ENCODE data around the gene TTLL10.

Gene TTLL10, protein sequence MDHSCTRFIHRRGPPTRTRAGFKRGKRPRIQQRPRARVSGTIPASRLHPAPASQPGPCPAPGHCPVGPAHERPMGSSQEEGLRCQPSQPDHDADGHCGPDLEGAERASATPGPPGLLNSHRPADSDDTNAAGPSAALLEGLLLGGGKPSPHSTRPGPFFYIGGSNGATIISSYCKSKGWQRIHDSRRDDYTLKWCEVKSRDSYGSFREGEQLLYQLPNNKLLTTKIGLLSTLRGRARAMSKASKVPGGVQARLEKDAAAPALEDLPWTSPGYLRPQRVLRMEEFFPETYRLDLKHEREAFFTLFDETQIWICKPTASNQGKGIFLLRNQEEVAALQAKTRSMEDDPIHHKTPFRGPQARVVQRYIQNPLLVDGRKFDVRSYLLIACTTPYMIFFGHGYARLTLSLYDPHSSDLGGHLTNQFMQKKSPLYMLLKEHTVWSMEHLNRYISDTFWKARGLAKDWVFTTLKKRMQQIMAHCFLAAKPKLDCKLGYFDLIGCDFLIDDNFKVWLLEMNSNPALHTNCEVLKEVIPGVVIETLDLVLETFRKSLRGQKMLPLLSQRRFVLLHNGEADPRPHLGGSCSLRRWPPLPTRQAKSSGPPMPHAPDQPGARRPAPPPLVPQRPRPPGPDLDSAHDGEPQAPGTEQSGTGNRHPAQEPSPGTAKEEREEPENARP

GRCh38 chr1:1173793-1174415 lies at the start of gene TTLL10:
Gene TTLL10 (plus strand): TSS chr1:1173880. CDS start chr1:1179216, 5,336 bp downstream.
- no peak for DNase-seq

GRCh38 chr1:1124508-1124785 lies 49.2 kb upstream of the TTLL10 start:
- DNase-seq = no peak

GRCh38 chr1:1124786-1125642 lies 48.7 kb upstream of the TTLL10 start:
- no peak for DNase-seq

DNA sequence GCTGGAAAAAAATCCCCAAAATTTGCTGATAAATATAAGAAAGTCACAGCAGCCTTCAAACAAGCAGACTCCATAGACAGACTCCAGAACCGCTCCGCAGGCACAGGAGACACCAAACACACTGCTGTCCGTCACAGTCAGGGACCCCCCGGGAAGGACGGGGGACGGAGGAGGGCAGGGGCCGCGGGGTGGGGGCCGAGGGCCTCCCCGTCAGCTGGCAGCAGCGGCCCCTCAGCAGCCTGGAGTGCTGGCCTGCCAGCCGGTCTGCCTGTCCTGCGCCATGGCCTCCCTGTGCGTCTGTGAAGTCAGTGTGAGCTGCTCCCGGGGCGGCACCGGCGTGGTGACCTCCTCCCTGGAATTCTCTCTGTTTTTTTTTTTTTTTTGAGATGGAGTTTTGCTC lies 47.7 kb upstream of the TTLL10 start:
- DNase-seq = no peak

GRCh38 chr1:1127551-1128451 lies 45.9 kb upstream of the TTLL10 start:
- DNase-seq = no peak

GRCh38 chr1:1128454-1129139 lies 45.1 kb upstream of the TTLL10 start:
- no peak for DNase-seq

DNA sequence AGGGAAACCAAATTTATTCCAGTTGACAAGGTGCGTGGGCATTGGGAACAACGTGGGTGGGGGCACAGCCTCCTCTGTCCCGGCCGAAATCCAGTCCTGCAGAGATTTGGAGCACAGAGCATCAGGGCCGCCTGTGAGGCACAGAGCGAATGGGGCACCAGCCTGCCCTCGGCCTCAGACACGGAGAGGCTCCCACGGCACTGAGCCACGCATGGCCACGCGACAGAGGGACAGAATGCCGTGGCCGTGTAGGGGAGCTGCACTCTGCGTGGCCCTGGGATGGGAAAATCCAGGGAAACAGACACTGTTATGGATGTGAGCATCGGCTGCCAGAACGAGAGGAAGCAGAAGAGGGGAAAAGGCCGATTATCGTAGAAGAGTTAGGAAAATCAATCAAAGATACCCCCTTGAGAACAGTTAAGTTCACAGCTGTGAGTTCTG lies 44.3 kb upstream of the TTLL10 start:
- no peak for DNase-seq

DNA sequence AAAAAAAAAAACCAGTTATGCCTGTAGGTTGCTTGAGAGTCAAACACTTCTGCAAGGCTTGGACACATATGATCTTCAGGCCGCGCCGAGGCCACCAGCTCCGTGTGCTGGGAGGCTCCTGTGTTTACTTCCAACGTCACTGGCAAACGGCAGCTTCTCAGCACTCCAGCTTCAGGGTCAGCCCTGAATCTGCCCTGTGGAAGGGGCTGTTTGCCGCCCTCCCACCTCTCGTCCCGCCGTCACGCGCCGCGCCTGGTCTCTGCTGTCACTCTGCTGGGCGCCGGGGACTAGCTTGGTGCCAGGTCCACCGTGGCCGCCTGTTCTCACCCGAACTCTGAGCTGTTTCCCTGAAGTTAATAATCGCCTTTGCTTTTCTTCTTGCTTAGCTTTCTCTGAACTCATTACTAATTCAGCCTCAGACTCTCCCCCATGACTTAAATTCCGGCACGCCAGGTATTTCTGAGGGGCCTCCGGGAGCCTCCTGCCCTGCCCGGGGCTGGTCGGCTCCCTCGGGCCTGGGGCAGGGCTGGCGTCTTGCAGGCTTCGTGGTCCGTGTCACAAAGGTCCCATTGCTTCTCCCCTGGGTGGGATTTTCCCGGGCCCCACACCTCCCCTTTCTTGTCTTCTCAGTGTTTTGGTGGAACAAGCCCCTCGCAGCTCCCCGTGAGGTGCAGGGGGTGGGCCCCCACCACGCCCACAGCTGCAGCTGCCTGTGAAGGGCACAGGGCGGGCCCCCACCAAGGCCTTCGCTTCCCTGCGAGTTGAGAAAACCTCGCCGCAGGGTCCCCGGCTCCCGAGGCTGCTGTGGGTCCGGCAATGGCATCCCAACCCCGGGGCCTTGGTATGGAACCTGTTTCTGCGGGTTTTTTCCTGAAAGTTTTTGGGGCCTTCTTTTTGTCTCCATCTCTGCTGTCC lies 43.2 kb upstream of the TTLL10 start:
- DNase-seq = no peak

- no peak for DNase-seq
Observed at GRCh38 chr1:1132042-1132950, 41.4 kb upstream of the TTLL10 start.

- no peak for DNase-seq
Observed at GRCh38 chr1:1132956-1133750, 40.5 kb upstream of the TTLL10 start.

- no peak for DNase-seq
Observed at GRCh38 chr1:1134300-1134970, 39.2 kb upstream of the TTLL10 start.

DNA sequence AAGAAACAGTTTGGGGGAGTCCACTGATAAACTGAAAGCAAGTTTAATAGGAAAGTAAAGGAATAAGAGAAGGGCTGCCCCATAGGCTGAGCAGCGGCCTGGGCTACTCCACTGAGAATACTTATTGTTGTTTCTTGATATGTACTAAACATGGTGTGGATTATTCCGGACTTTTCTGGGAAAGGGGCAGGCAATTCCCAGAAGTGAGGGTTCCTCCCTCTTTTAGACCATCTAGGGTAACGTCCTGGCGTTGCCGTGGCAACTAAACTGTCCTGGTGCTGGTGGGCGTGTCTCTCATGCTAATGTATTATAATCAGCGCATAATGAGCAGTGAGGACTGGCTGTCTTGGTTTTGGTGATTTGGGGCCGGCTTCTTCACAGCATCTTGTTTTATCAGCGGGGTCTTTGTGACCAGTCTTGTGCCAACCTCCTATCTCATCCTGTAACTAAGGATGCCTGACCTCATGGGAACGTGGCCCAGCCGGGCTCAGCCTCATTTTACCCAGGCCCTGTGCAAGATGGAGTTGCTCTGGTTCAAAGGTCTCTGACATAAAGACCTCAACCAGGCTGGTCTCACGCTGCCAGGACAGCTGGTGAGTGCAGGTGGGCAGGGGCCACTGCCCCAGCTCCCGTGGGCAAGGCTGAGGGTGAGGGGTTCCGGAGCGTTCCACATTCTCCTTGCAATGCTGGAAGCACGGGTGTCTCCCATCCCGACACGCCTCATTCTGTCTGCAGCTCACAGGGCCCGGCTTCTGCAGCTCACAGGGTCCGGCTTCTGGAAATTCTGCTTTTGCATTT lies 38.1 kb upstream of the TTLL10 start:
- no peak for DNase-seq

- DNase-seq = no peak
Observed at GRCh38 chr1:1136547-1137230, 37.0 kb upstream of the TTLL10 start.

DNA sequence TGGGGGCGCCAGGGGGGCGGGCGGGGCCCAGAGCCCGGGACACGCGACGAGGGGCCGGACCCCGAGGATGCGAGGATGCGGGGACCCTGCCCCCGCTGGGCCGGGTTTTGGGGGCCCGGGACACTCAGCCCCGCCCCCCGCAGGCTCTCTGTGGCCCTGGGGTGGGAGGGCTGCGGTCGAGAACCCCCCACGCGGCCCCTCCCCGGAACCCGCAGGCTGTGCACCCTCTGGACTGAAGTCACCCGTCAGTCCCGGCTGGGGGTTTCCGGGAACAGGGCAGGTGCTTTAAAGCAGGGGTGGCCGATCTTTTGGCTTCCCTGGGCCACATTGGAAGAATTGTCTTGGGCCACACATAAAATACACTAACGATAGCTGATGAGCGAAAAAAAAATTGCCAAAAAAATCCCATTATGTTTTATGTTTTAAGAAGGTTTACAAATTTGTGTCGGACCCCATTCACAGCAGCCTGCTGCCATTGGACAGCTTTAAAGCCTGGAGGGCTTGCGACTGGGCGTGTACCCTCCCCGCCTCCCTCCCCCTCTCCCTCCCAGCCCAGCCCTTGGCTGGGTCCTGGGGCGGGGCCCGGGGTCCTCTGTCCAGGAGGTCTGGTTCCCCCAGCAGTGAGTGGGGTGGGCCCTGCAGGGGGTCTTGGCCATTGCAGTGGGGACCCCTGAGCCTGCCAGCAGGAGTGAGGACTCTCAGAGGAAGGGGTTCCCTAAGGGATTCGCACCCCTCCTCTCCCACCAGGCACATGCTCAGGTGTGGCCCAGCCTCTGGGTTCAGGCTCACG lies 36.2 kb upstream of the TTLL10 start:
- no peak for DNase-seq

DNA sequence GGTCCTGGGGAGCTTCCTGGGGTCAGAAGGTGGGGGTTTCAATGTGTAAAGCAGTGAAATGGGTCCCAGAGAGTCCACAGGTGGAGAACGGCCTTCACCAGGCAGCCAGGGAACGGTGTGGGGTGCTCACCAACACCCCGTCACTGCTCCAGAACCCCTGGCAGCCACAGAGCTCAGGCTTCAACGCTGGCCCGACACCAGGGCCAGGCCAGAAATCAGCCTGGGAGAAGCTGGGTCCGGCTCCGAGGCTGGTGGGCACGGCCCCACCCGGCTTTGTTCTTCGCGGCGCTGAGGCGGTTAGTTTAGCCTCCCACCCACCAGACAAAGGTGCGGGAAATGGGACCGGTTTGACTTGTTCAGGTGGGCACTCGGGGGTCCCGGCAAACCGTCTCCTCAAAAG lies 33.0 kb upstream of the TTLL10 start:
- no peak for DNase-seq

All from HCEC 1CT (cell line).